Dermis microvascular lymphatic vessel endothelial cell (primary cell): ENCODE measurements around the gene DDB1. TPM values are rescaled to one million over a fixed set of nuclear protein-coding genes. Genes with fewer than 3 reads are reported as not detected.
A peak's percentile ranks its signal among the peaks of the same experiment; 100 is the strongest.
"Not testable (repeated sequence)": the region's sequence is repeated elsewhere in the genome, so short reads cannot be mapped to it uniquely, and the experiment has no call there.

Experiments used
- DNase-seq, 2 donors: peaks; one replicate each; pipeline versions ENCODE4 v3.0.0 to v3.0.0-alpha.2; 2010; ENCODE audit warnings: low read depth in 2 of 2
- total RNA-seq: library from RNA; depleted of rRNA; stranded (reverse); fragments of >200 nt; gene quantifications from 2 replicates; pipeline ENCODE4 v1.2.1, GENCODE V29; 2014

DDB1 gene
- total RNA-seq, 1 donor from 2014 or later, result 310 TPM

DNA sequence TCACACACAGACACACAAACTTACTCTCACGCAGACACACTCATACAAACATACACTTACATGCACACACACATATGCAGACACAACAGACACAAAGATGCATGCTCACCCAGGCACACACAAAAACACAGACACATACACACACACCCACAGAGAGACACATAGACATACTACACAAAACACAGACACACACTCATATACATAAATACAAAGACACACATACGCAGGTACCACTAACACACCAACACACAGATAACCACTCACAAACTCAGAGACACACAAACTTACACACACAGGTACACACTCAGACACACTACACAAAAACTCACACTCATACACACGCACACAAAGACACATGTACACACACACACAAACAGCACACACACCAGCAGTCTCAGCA is 60.2 kb downstream of the DDB1 start:
- no peak for DNase-seq

DNA sequence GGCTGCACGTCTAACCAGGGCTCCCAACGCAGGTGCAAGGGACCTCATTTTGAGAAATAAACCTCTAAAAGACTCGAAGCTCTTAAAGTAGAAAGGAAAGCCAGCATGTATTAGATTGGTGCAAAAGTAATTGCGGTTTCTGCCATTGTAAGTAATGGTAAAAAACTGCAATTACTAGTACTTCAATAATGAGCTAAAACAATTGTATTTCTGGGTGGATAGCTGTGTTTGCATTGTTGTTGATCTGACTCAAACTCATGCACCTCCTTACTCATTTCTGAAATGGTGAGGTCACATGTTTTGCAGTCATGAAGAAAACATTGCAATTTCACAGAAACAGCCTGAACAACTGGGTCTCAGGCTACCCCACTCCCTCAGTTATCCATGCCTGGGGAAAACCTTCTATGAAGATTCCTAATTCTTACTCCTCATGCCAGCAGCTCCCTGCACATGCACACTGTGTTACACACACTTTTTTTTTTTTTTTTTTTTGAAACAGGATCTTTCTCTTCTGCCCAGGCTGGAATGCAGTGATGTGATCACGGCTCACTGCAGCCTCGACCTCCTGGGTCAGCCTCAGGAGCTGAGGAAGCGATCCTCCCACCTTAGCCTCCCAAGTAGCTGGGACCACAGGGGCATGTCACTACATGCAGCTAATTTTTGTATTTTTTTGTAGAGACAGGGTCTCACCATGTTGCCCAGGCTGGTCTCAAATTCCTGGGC is 62.4 kb downstream of the DDB1 start:
- peak in 1 of 2 donors; percentile 21 for DNase-seq

DNA sequence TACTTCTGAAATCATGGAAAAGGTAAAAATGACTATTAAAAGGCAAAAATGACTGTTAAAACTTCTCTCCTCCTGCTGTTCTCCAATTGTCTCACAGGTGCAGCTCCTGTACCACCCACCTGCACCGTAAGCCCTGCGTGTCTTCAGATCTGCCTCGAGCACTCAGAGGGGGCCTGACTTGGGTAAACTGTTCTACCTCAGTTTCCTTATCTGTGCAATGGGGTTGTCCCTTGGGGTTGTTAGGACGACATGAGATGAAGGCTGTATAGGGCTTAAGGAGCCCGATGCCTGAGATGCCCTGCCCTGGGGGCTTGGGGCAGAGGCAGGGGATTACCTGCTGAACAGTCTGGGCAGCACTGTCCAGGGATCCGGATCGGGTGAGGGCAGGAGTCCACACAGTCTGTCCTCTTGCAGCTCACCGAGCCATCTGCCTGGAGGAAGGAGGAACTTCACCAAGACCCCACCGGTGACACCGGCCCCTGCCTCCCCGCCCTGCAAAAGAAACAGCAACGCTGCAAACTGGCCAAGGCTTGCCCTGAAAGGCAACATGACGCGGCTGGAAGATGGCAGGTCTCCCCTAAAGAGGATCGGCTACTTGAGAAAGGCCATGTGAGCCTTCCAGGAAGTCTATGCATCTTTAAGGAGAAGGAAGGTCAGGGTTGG is 64.2 kb downstream of the DDB1 start:
- no peak for DNase-seq

DNA sequence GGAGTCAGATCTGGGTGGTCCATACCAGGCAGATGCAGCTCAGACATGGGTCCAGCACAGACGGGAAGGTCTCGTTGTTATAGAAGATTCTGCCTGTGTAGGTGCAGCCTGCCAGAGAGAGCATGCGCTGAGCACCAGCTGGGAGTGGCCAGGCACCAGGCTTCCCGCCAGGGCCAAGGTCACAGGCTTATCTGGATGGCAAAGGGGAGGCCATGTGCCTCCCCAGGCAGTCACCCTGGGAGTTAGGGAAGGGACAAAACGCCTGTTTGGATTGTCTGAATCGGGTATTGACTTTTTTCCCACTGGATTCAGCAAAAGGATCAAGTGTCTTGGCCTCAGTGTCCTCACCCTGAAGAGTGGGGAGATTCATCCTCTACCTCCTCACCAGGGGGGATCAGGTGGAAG is 65.5 kb downstream of the DDB1 start:
- no peak for DNase-seq

DNA sequence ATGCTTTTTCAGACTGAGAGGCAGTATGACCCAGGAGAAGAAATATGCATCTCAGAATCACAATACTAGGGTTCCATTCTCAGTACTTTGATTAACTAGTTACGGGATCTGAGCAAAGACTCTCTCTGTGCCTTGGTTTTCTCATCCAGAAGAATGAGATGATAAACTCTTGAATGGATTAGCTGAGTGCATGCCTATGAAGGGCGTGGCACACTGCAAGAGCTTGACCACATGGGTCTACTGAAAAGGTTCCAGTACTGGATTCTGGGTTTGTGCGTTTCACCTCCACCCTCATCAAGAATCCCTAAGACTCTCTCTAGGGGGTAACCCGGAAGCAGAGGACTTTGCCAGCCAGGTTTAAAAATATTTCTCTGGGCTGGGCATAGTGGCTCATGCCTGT is 66.3 kb downstream of the DDB1 start:
- no peak for DNase-seq

DNA sequence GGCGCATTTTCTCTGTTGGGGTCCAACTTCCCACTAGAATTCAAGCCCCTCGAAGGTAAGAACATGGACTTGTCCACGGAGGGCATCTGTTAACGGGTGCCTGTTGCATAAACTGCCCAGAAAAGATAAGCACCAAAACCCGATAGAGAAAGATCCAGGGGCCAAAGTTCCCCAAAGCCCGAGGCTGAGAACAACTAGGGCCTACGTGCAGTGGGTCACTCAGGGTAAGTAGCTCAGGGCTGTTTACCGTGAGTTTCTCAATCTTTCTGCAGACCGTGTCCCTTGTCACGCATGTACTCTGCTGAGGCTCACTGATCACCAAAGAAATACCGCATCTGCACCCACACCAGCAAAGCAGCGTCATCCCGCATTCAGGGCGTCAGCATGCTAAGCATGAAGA is 67.5 kb downstream of the DDB1 start:
- no peak for DNase-seq

DNA sequence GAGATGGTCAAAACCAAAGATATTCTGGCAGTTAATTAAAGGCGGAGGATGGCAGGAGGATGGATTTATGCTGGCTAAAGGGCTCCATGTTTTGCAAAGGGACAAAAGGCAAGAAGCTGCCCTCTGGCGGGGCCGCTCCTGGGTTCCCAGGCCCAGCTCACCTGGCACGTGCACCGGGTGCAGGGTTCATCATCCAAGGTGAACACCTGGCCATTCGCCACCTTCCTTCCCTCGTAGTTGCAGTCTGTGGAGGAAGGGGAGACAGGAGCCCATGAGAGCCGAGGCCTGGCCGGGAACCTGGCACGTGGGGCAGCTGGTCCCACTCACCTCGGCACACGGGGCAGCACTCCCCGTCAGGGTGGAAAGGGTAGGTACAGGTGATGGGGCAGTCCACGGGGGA is 68.1 kb downstream of the DDB1 start:
- no peak for DNase-seq

DNA sequence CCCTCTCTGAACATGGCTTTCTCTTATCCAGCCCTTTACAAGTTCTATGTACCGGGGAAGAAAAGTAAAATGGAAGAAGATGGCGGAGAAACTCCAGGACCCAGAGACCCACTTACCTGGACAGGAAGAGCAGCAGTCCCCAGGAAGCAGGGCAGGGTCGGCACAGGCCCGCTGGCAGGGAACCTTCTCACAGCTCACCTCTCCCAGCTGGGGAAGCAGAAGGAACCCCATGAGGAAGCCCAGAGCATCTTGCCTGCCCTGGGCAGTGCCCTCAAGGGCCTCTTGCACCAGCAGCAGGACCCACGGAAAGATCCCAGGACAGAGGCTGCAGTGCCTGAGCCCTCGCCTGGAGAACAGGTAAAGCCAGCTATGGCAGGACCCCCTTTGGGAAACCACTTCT is 68.5 kb downstream of the DDB1 start:
- DNase-seq, result no peak

DNA sequence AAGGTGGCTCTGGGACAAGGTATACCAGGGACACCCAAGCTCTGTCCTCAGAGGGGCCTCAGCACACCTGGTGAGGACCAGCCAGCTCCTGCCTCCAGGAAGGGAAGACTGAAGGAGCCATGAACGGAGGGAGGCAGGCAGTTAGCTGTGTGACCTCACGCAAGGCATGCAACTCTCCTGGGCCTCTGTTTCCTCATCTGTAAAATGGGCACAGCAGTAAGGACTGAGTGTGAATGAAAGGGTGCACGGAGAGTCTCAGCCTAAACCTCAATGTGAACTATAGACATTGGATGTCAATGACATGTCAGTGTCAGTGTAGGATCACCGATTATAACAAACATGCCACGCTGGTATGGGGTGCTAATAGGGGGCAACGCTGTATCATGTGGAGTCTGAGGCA is 73.5 kb downstream of the DDB1 start:
- no peak for DNase-seq

DNA sequence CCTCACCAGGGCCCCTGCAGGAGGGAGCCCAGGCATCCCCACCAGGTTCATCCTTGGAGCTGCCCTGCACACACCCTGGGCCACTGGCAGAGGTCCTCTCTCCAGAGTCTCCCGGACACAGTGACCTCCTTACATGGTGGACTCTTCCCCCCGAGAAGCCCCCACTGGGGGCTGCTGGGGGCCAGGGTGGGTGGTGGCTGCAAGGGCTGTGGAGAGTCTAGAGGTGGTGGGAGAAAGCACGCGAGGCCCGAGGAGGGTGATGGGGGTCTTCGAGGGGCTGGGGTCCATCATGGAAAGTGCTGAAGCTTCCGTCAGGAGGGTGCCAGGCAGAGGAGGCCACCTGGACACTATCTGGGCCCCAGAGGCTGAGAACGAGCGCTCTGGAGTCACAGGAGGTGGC is 74.4 kb downstream of the DDB1 start:
- no peak for DNase-seq

DNA sequence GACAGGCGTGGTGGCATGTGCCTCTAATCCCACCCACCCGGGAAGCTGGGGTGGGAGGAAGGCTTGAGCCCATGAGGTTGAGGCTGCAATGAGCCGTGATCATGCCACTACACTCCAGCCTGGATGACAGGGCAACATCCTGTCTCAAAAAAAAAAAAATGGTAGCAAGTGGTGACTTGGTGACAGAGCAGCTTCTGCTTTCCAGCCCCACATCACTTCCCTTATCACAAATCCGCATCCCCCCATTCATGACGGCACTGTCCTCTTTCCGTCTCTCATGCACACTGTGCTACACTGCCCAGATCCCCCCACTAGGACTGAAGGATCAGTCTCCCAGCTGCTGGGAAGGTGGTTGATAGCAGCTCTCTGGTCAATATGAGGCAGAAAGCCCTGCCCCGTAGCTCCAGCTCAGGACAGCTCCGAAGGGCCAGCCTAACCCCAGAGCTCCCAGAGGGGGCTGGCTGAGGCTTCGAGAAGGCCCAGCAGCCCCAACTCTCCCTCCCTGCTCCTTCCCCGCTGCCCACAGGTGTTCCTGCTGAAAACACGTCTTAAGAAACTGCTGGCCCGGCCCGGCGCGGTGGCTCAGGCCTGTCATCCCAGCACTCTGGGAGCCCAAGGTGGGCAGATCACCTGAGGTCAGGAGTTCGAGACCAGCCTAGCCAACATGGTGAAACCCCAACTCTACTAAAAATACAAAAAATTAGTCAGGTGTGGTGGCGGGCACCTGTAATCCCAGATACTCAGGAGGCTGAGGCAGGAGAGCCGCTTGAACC is 76.0 kb downstream of the DDB1 start:
- no peak for DNase-seq

DNA sequence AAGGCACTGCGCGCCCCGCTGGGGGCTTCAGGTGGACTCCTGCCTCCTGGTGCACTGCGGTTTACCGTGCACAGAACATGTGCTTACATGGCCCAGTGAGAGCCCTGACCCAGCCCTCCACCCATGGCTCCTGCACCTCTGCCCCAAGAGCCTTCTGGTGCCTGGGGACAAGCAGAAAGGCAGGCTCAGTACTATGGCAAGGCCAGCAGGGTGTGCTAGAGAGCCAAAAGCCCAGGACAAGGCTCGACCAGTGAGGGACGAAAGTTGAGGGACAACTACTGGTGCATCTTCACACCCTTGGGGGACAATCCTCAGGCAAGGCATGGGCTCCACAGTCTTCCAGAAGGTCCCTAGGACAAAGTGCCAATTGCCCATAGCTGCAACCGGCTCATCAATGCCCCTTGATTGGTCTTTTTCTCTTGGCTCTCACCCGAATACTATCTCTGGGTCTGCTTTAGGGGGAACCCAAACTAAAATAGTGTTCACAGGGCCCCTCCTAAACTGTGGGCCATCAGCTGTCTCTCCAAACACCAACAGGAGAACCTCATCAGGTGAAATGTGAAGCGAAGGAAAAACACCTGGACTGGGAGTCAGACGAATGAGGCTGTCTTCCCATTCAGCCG is 78.4 kb downstream of the DDB1 start:
- peak; percentile 45 to 66 for DNase-seq

DNA sequence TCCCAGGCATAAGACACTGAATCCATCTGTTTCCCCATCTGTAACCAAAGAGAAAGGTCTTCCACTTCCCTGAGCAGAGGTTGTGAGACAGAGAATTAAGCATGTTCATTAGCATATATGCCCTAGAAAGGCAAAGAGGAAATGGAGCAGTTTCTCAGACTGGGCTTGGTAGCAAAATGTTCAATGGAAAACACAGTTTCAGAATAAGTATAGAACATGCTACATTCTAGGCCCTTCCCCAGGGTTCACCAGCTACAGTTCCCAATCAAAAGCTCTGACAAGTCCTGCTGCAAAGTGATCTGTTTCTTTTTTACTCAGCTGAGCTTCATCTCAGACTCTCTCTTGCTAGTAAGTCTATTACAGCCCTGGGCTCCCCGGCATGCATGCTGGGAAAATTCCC is 80.6 kb downstream of the DDB1 start:
- not testable (repeated sequence) for DNase-seq

DNA sequence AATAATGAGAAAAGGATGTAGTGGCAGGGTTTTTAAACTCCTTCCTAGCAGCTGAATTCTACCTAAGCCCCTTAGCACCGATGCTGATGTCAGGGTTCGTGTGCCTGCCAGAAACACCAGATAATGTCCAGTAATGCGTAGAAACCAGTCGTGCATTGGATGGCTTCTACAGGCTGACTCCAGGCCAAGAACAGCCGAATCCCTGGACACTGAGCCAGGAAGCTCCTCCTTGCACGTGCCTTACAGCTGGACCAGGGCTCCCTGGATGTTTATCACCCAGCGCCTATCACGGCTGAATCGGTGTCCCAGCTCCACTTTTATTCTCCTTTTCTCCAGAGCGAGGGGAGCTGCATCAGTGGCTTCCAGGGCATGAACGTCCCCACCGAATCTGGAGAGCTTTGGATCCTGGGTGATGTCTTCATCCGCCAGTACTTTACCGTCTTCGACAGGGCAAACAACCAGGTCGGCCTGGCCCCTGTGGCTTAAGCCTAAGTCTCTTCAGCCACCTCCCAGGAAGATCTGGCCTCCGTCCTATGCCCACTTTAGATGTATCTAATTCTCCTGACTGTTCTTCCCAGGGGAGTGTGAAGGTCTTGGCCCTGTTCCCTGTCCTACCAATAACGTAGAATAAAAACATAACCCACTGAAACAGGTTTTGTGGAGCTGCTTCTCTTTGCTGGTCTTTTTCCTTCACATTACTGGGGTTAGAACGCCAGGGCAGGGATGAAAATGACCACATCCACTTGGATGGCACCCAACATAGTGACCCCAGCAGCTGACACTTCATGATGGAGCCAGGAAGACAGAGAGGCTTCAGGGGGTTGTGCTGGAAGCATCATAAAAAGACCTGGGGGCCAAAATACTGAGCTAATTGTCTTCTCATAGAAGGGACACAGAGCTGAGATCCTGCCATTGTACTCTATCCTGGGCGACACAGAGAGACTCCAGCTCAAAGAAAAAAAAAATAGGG is 81.8 kb downstream of the DDB1 start:
- DNase-seq, result not testable (repeated sequence)

Other genes with a start within 250 kb of the DDB1 start
- not detected in 2 replicates for gene CD5, start 230.6 kb downstream of the DDB1 start, total RNA-seq
- 5.1 and 7.5 TPM in 2 replicates for gene VPS37C, start 171.7 kb downstream of the DDB1 start, total RNA-seq
- not detected in 2 replicates for gene PGA3, start 129.6 kb downstream of the DDB1 start, total RNA-seq
- not detected in 2 replicates for gene PGA4, start 110.8 kb downstream of the DDB1 start, total RNA-seq
- gene PGA5, start 91.9 kb downstream of the DDB1 start, total RNA-seq, result not detected in 2 replicates
- 2.3 and 3.3 TPM in 2 replicates for gene VWCE, start 37.8 kb downstream of the DDB1 start, total RNA-seq
- gene TKFC, start 123 bp upstream of the DDB1 start, total RNA-seq, result 13.2 and 18.0 TPM in 2 replicates
- gene CYB561A3, start 28.8 kb upstream of the DDB1 start, total RNA-seq, result 32.5 and 55.4 TPM in 2 replicates
- gene TMEM138, start 29.3 kb upstream of the DDB1 start, total RNA-seq, result 10.4 and 14.9 TPM in 2 replicates
- gene TMEM216, start 59.5 kb upstream of the DDB1 start, total RNA-seq, result 6.2 and 12.4 TPM in 2 replicates
- gene CPSF7, start 96.9 kb upstream of the DDB1 start, total RNA-seq, result 9.9 and 15.7 TPM in 2 replicates
- 39.1 and 50.7 TPM in 2 replicates for gene SDHAF2, start 97.0 kb upstream of the DDB1 start, total RNA-seq
- under 0.01 TPM in 1 of 2 replicates, not detected in the other for gene LRRC10B, start 175.6 kb upstream of the DDB1 start, total RNA-seq
- 0.25 and 0.39 TPM in 2 replicates for gene SYT7, start 248.0 kb upstream of the DDB1 start, total RNA-seq